HUES48 (cell line): ENCODE measurements around the gene NCOA7.

Experiments used
- H3K27ac ChIP-seq: one replicate; pipeline ENCODE4 v1.7.0; 2013; ENCODE audit warnings: low read depth, low read length, inconsistent platforms
- H3K27me3 ChIP-seq: 2 replicates; pipeline ENCODE4 v1.6.1; 2013; ENCODE audit warnings: mild to moderate bottlenecking, low read length; ENCODE audit not compliant: control insufficient read depth, insufficient read depth
- H3K36me3 ChIP-seq: 2 replicates; pipeline ENCODE4 v1.6.1; 2013; ENCODE audit warnings: low read length; ENCODE audit not compliant: control insufficient read depth, insufficient read depth
- H3K4me1 ChIP-seq: 2 replicates; pipeline ENCODE4 v1.6.1; 2013; ENCODE audit warnings: mild to moderate bottlenecking, low read length; ENCODE audit not compliant: control insufficient read depth, insufficient read depth
- H3K4me3 ChIP-seq: 2 replicates; pipeline ENCODE4 v1.5.1; 2013; ENCODE audit warnings: mild to moderate bottlenecking, low read depth, low read length
- H3K9ac ChIP-seq: 2 replicates; pipeline ENCODE4 v1.6.1; 2013; ENCODE audit warnings: mild to moderate bottlenecking, low read depth, low read length, moderate library complexity
- H3K9me3 ChIP-seq: 2 replicates; pipeline ENCODE4 v1.6.1; 2013; ENCODE audit warnings: low read length; ENCODE audit not compliant: control insufficient read depth, insufficient read depth

Gene NCOA7

DNA sequence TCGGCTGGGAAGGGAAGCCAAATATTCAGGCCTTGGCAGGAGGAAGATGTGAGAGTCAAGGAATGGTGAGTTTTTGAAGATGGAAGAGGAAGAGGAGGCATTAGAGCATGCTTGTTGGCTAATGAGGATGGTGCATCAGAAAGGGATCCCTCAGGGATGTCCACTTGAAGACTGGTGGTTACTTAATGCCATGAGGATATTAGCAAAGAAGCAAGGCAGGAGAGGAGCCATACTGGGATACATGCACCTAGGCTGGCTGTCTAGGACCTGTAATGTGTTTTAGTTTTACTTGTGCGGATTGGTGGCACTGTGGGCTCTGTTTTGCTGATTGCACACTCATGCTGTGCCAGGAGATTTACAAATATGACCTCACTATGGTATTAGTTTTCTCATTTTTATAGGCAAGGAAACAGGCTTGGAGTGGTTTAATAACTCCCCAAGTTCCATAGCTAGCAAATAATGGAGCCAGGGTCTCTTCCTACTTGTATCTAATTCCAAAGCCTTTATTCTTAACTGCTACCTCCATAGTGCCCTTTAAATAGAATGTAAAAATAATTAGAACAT, 37.8 kb downstream of the NCOA7 start:
- Histone ChIP-seq H3K4me1 (no peaks in the 10 kb centered on the region), H3K4me3 (no peak overlapping the region), H3K27ac (no peak overlapping the region)

DNA sequence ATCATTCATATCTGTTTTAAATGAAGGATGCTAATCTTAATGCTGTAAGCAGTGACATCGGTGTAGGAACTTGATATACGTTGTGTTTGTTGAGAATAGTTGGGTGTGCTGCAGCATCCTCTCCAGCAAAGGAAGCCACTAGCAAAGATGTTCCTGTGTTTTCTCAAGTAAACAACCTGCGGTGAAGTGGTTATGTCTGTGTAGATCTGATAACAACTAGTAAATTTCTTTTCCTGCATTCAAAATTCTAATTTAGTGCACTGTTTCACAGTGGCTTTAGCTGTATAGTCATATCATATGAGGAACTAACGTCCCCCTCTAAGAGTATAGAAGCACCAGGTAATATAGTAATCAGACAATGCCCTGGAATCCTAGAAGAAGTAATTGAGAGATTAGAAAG, 38.7 kb downstream of the NCOA7 start:
- H3K36me3 ChIP-seq = no peaks in the 10 kb centered on the region
- H3K4me1 ChIP-seq = no peaks in the 10 kb centered on the region
- no peak overlapping the region for H3K4me3 ChIP-seq
- H3K9ac ChIP-seq = no peak overlapping the region
- no peaks in the 10 kb centered on the region for H3K27me3 ChIP-seq
- no peak overlapping the region for H3K27ac ChIP-seq
- H3K9me3 ChIP-seq = no peaks in the 10 kb centered on the region

More for the DNA sequence above, 37.8 kb downstream of the NCOA7 start:
- no peak overlapping the region for H3K9ac ChIP-seq
- no peaks in the 10 kb centered on the region for H3K27me3 ChIP-seq
- no peaks in the 10 kb centered on the region for H3K9me3 ChIP-seq
- no peaks in the 10 kb centered on the region for H3K36me3 ChIP-seq

DNA sequence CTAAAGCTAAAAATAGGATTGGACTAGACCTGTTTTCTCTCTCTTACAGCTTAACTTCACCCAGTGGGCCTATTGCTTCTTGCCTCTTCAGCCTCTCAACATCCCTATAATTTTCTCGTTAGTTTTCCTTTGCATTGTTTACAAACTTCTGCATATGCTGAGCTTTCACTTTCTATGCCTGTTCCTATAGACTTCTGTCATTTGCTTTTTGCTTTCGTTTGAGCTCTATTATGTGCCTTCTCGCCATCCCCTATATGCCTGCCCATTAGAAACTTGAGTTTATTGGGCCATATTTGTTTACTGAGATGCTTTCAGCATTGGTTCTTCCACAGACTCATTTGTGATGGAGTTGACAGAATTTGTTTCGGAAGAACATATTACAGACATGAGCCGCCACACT, 40.9 kb downstream of the NCOA7 start:
- Histone ChIP-seq H3K4me3 (no peak overlapping the region), H3K9ac (no peak overlapping the region), H3K27ac (no peak overlapping the region), H3K9me3 (no peaks in the 10 kb centered on the region), H3K36me3 (no peaks in the 10 kb centered on the region), H3K4me1 (0 out of 2 replicates have a peak, but pooled peaks cover 9% of the 10 kb centered on the region), H3K27me3 (no peaks in the 10 kb centered on the region)

DNA sequence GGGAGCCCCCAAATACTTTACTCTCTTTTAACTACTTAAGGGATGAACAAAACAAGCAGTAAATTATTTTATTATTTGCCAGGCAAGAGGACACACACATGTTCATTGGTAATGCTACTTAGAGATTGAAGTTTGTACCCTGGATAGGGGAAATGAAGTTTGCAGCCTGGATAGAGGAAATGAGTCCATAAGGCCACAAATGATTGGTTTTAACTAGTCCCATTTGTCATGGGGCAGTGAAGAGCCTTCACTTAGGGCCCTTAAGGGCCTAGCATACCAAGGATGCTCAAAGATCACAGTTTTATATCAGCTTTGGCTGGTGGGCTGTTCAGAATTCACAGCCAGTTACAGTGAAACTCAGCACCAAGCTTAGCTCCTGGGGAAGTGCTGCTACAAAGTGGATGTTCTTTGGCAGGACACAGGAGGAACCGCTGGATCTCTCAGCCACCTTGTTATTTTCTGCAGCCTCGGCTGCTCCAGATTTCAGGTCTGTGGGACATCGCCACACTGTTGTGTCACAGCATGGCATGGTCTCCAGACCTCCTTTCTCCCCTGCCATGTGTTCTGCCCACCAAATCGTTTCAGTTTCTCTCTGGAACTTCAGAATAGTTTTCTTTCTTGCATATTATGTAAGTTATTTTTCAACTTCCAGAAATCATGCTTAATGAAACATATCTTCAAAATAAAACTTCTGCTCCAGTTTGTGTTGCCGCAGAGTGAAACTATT, 41.8 kb downstream of the NCOA7 start:
- no peak overlapping the region for H3K9ac ChIP-seq
- no peaks in the 10 kb centered on the region for H3K9me3 ChIP-seq
- H3K4me3 ChIP-seq = no peak overlapping the region
- H3K36me3 ChIP-seq = no peaks in the 10 kb centered on the region
- H3K4me1 ChIP-seq = 0 out of 2 replicates have a peak, but pooled peaks cover 9% of the 10 kb centered on the region
- H3K27ac ChIP-seq = no peak overlapping the region
- H3K27me3 ChIP-seq = no peaks in the 10 kb centered on the region

DNA sequence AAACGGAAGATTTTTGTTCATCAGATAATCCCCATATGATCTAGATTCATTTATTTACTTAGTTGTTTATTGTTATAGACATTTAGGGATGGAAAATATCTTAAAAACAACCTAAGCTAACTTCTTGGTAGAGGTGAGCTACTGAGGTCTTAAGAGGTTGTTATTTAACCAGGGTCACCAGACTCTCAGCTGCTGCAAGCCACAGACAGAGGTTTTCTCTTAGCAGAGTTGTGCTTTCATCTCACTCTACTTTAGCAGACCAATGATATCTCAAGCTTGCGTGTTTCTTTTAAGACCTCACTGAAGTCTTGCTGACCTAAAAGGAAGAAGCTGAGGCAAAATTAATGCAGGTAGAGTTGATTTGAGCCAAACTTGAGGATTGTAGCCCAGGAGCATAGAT, 43.6 kb downstream of the NCOA7 start:
- Histone ChIP-seq H3K36me3 (no peaks in the 10 kb centered on the region), H3K4me1 (0 out of 2 replicates have a peak, but pooled peaks cover 9% of the 10 kb centered on the region)

DNA sequence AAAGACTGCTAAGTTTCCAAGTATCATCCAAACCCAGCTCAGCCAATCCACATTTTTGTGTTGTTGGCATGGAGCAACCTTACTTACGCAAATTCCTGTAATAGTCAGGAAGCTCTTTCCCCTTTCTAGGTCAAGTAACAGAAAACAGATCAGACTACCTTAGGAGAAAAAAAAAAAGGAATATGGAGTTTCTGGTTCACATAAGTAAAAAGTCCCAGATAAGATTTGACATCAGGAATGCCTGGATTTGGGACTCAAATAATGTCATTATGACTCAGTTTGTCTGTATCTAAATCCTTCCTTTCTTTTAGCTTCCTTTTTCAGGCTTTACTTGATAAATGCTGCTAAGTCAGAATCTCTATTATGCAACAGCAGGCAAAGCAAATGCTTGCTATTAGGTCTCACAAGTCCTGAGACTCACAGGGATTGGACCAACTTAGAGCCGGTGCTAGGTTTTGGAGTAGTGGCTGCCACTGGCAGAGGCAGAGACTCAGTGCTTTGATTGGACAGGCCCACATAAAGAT, 44.5 kb downstream of the NCOA7 start:
- H3K27ac ChIP-seq = no peak overlapping the region
- H3K9me3 ChIP-seq = no peaks in the 10 kb centered on the region
- H3K4me1 ChIP-seq = 0 out of 2 replicates have a peak, but pooled peaks cover 9% of the 10 kb centered on the region
- no peaks in the 10 kb centered on the region for H3K36me3 ChIP-seq
- H3K4me3 ChIP-seq = no peak overlapping the region
- no peak overlapping the region for H3K9ac ChIP-seq
- no peaks in the 10 kb centered on the region for H3K27me3 ChIP-seq

More for the DNA sequence above, 43.6 kb downstream of the NCOA7 start:
- Histone ChIP-seq H3K9me3 (no peaks in the 10 kb centered on the region), H3K4me3 (no peak overlapping the region), H3K9ac (no peak overlapping the region), H3K27me3 (no peaks in the 10 kb centered on the region), H3K27ac (no peak overlapping the region)

DNA sequence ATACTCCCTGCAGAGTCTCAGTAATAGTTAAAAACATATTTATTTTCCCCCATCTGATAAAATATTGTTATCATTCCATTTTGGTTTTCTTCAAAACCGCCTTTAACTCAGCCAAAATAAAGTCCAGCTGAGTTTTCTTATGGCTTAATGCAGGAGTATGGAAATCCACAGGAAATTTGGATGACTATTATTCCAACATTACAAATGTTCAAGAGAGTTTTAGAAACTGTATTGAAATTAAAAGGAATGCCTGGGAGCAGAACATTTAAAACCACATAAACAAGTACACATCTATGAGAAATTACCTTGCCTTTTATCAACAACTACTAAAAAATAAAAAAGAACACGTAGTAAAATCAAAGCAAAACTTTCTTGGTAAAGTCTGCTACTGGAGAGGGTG, 45.7 kb downstream of the NCOA7 start:
- no peak overlapping the region for H3K27ac ChIP-seq
- no peaks in the 10 kb centered on the region for H3K27me3 ChIP-seq
- H3K4me3 ChIP-seq = no peak overlapping the region
- no peak overlapping the region for H3K9ac ChIP-seq
- H3K36me3 ChIP-seq = no peaks in the 10 kb centered on the region
- H3K9me3 ChIP-seq = no peaks in the 10 kb centered on the region
- peaks cover 13% of the 10 kb centered on the region; the same call in 1 of the 2 replicates for H3K4me1 ChIP-seq

DNA sequence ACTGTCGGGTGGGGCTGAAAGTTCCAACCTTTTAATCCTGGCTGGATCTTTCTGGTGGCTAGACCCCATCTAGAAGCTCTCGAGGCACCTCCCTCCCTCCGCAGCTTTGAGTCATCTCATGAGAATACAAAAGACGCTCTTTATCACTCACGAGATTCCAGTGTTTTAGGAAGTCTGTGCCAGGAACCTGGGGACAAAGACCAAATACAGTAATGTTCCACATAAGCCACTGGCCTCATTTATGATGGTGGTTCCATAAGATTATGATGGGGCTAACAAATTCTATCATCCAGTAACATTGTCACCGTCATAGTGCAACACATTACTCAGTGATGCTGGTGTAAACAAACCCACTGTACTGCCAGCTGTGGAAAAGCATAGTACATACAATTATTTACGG, 48.7 kb downstream of the NCOA7 start:
- Histone ChIP-seq H3K4me3 (no peak overlapping the region), H3K4me1 (peaks cover 15% of the 10 kb centered on the region; the same call in 1 of the 2 replicates), H3K9ac (no peak overlapping the region), H3K27ac (no peak overlapping the region), H3K9me3 (no peaks in the 10 kb centered on the region), H3K27me3 (no peaks in the 10 kb centered on the region), H3K36me3 (no peaks in the 10 kb centered on the region)

DNA sequence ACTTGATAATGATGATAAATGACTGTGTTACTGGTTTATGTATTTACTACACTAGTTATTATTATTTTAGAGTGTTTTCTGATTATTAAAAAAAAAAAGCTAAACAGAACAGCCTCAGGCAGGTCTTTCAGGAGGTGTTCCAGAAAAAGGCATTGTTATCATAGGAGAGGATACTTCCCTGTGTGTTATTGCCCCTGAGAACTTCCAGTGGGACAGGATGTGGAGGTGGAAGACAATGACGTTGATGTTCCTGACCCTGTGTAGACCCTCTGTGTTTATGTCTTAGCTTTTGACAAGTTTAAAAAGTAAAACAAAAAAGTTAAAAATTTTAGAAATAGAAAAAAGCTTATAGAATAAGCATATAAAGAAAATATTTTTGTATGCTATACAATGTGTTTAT, 49.1 kb downstream of the NCOA7 start:
- Histone ChIP-seq H3K9ac (no peak overlapping the region), H3K27ac (no peak overlapping the region), H3K4me3 (no peak overlapping the region), H3K27me3 (no peaks in the 10 kb centered on the region), H3K9me3 (no peaks in the 10 kb centered on the region), H3K36me3 (no peaks in the 10 kb centered on the region), H3K4me1 (peaks cover 13% of the 10 kb centered on the region; the same call in 1 of the 2 replicates)

DNA sequence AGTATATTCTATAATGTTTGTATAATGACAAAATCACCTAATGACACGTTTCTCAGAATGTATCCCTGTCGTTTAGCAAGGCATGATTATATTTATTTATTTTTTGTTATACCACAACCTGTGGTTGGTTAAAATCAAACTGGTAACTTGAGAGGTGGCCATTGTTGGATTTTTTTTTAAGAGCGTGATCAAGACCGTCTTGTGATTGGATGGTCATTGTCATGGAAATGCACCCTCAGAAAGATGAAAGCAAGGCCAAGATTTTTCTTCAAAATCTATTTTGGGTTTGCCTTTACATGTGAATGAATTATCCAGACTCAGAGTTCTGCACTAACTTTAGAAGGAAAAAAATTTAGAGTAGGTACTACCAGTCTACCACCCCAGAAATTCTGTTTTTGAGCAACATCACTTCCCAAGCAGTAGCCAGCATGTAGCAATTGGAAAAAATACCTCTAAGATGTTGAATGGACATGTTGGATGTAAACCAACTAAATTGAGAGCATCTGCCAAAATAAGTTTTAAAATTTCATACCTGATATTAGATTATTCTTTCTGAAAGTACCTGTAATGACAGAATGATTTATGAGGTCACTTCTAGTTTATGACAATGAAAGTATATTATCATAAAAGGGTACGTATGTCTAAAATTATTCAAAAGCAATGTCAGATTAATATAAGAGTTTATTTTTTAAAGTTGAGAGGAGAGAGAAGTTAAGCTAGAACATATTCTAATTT, 50.8 kb downstream of the NCOA7 start:
- no peak overlapping the region for H3K27ac ChIP-seq
- H3K27me3 ChIP-seq = no peaks in the 10 kb centered on the region
- H3K36me3 ChIP-seq = no peaks in the 10 kb centered on the region
- peaks cover 6% of the 10 kb centered on the region; the same call in 1 of the 2 replicates for H3K4me1 ChIP-seq
- H3K9ac ChIP-seq = no peak overlapping the region
- no peaks in the 10 kb centered on the region for H3K9me3 ChIP-seq
- no peak overlapping the region for H3K4me3 ChIP-seq
